ENCODE measurements around the gene COL9A3. TPM values are rescaled to one million over a fixed set of nuclear protein-coding genes. Genes with fewer than 3 reads are reported as not detected.
A peak's percentile ranks its signal among the peaks of the same experiment; 100 is the strongest.
"Not testable (repeated sequence)": the region's sequence is repeated elsewhere in the genome, so short reads cannot be mapped to it uniquely, and the experiment has no call there.

Gene COL9A3
- total RNA-seq, 1 experiment from 2014 or later, result 7.8 TPM

GRCh38 chr20:62850333-62850974 is 33.6 kb downstream of the COL9A3 start:
- no peak for DNase-seq (ENCODE audit: extremely low read depth, low read depth)

GRCh38 chr20:62852196-62852595 is 35.3 kb downstream of the COL9A3 start:
- DNase-seq (ENCODE audit: extremely low read depth, low read depth), result no peak

GRCh38 chr20:62852841-62853240 is 36.0 kb downstream of the COL9A3 start:
- no peak for DNase-seq (ENCODE audit: extremely low read depth, low read depth)

GRCh38 chr20:62853304-62853703 is 36.5 kb downstream of the COL9A3 start:
- not testable (repeated sequence) for DNase-seq (ENCODE audit: extremely low read depth, low read depth)

- no peak for DNase-seq (ENCODE audit: extremely low read depth, low read depth)
Measured at GRCh38 chr20:62854121-62854520, 37.3 kb downstream of the COL9A3 start.

GRCh38 chr20:62855120-62855519 is 38.3 kb downstream of the COL9A3 start:
- DNase-seq (ENCODE audit: extremely low read depth, low read depth), result no peak

- no peak for DNase-seq (ENCODE audit: extremely low read depth, low read depth)
Measured at GRCh38 chr20:62856931-62857619, 40.2 kb downstream of the COL9A3 start.

GRCh38 chr20:62858058-62858830 is 41.4 kb downstream of the COL9A3 start:
- DNase-seq (ENCODE audit: extremely low read depth, low read depth), result no peak

- DNase-seq (ENCODE audit: extremely low read depth, low read depth), result no peak
Measured at GRCh38 chr20:62859721-62860120, 42.9 kb downstream of the COL9A3 start.

GRCh38 chr20:62860391-62860923 is 43.6 kb downstream of the COL9A3 start:
- no peak for DNase-seq (ENCODE audit: extremely low read depth, low read depth)

GRCh38 chr20:62860924-62861691 is 44.3 kb downstream of the COL9A3 start:
- DNase-seq (ENCODE audit: extremely low read depth, low read depth), result no peak

GRCh38 chr20:62861726-62862336 is 45.0 kb downstream of the COL9A3 start, which contains the start of gene TCFL5:
Gene TCFL5 (minus strand): TSS chr20:62861822. CDS start chr20:62861670, 152 bp downstream.
- peak; percentile 87 for DNase-seq (ENCODE audit: extremely low read depth, low read depth)

- no peak for DNase-seq (ENCODE audit: extremely low read depth, low read depth)
Measured at GRCh38 chr20:62864207-62864606, 47.4 kb downstream of the COL9A3 start.

GRCh38 chr20:62872184-62872847 is 55.5 kb downstream of the COL9A3 start:
- no peak for DNase-seq (ENCODE audit: extremely low read depth, low read depth)

- DNase-seq (ENCODE audit: extremely low read depth, low read depth), result no peak
Measured at GRCh38 chr20:62872862-62873261, 56.0 kb downstream of the COL9A3 start.

- no peak for DNase-seq (ENCODE audit: extremely low read depth, low read depth)
Measured at GRCh38 chr20:62873280-62873679, 56.4 kb downstream of the COL9A3 start.

- DNase-seq (ENCODE audit: extremely low read depth, low read depth), result peak; percentile 67
Measured at GRCh38 chr20:62873681-62874031, 56.8 kb downstream of the COL9A3 start.

GRCh38 chr20:62874964-62875344 is 58.1 kb downstream of the COL9A3 start:
- DNase-seq (ENCODE audit: extremely low read depth, low read depth), result no peak

All from NCI-H460 (cell line).